Forelimb muscle (tissue), 1 donor: ENCODE results near the gene BLVRA. TPM values are rescaled to one million over a fixed set of nuclear protein-coding genes. Genes with fewer than 3 reads are reported as not detected.
"Not testable (repeated sequence)": the region's sequence is repeated elsewhere in the genome, so short reads cannot be mapped to it uniquely, and the experiment has no call there.

ENCODE experiments used
- DNase-seq: peaks from one replicate; pipeline ENCODE4 v3.0.0-alpha.2; 2013; ENCODE audit warnings: low read depth
- polyA plus RNA-seq: library from polyadenylated mRNA; unstranded; fragments of 120-200 nt; gene quantifications from one replicate; pipeline ENCODE4 v1.2.1, GENCODE V29; 2013; ENCODE audit not compliant: insufficient read length

BLVRA gene
- polyA plus RNA-seq, 1 donor, result 32.6 TPM

GRCh38 chr7:43808410-43808809 is 49.9 kb downstream of the BLVRA start:
- DNase-seq, result no peak

- DNase-seq, result not testable (repeated sequence)
These were observed 51.9 kb downstream of the BLVRA start for GRCh38 chr7:43810195-43810941.

GRCh38 chr7:43815373-43815772 is 56.9 kb downstream of the BLVRA start:
- DNase-seq, result no peak

- DNase-seq, result not testable (repeated sequence)
These were observed 57.7 kb downstream of the BLVRA start for GRCh38 chr7:43816046-43816797.

GRCh38 chr7:43823425-43823824 is 64.9 kb downstream of the BLVRA start:
- not testable (repeated sequence) for DNase-seq

GRCh38 chr7:43823941-43824340 is 65.5 kb downstream of the BLVRA start:
- no peak for DNase-seq

- not testable (repeated sequence) for DNase-seq
These were observed 66.0 kb downstream of the BLVRA start for GRCh38 chr7:43824513-43824912.

GRCh38 chr7:43824963-43825362 is 66.5 kb downstream of the BLVRA start:
- no peak for DNase-seq

- DNase-seq, result no peak
These were observed 66.9 kb downstream of the BLVRA start for GRCh38 chr7:43825391-43825808.

GRCh38 chr7:43830917-43831316 is 72.4 kb downstream of the BLVRA start:
- DNase-seq, result not testable (repeated sequence)

- DNase-seq, result no peak
These were observed 76.2 kb downstream of the BLVRA start for GRCh38 chr7:43834463-43835251.

- DNase-seq, result no peak
These were observed 79.8 kb downstream of the BLVRA start for GRCh38 chr7:43838201-43838658.

- DNase-seq, result no peak
These were observed 84.8 kb downstream of the BLVRA start for GRCh38 chr7:43843296-43843695.

GRCh38 chr7:43844257-43844656 is 85.8 kb downstream of the BLVRA start:
- no peak for DNase-seq

GRCh38 chr7:43844662-43845061 is 86.2 kb downstream of the BLVRA start:
- no peak for DNase-seq

- no peak for DNase-seq
These were observed 89.0 kb downstream of the BLVRA start for GRCh38 chr7:43847496-43847895.

- no peak for DNase-seq
These were observed 90.6 kb downstream of the BLVRA start for GRCh38 chr7:43849047-43849446.

GRCh38 chr7:43850348-43851116 is 92.1 kb downstream of the BLVRA start:
- no peak for DNase-seq

GRCh38 chr7:43851805-43852204 is 93.3 kb downstream of the BLVRA start:
- no peak for DNase-seq

- DNase-seq, result no peak
These were observed 96.7 kb downstream of the BLVRA start for GRCh38 chr7:43855176-43855575.

- no peak for DNase-seq
These were observed 97.8 kb downstream of the BLVRA start for GRCh38 chr7:43856316-43856715.
